ENCODE data around the gene ALKBH7. TPM values are rescaled to one million over a fixed set of nuclear protein-coding genes. Genes with fewer than 3 reads are reported as not detected.

The ALKBH7 gene
- total RNA-seq, 4 donors from 2014 or later, result 41.9 to 75.1 (median 45.7) TPM

GRCh38 chr19:6376512-6377190 is 4.1 kb downstream of the ALKBH7 start:
- no peak for ATAC-seq
- Histone ChIP-seq H3K4me3 (no peak overlapping the region), H3K4me1 (peaks cover 0 to 59% (median 21%) of the 10 kb centered on the region in 3 donors), H3K36me3 (peaks cover 0 to 51% of the 10 kb centered on the region in 2 donors), H3K27me3 (no peaks in the 10 kb centered on the region), H3K27ac (peak overlapping the region in 3 of 4 donors; percentile 75 to 97 (median 76)), H3K9me3 (peaks cover 0 to 6% (median 0%) of the 10 kb centered on the region in 3 donors)
- TF ChIP-seq POLR2AphosphoS5 (IDR thresholded peaks at IDR 0.05), result no peak
- TF ChIP-seq, protein P1, sequence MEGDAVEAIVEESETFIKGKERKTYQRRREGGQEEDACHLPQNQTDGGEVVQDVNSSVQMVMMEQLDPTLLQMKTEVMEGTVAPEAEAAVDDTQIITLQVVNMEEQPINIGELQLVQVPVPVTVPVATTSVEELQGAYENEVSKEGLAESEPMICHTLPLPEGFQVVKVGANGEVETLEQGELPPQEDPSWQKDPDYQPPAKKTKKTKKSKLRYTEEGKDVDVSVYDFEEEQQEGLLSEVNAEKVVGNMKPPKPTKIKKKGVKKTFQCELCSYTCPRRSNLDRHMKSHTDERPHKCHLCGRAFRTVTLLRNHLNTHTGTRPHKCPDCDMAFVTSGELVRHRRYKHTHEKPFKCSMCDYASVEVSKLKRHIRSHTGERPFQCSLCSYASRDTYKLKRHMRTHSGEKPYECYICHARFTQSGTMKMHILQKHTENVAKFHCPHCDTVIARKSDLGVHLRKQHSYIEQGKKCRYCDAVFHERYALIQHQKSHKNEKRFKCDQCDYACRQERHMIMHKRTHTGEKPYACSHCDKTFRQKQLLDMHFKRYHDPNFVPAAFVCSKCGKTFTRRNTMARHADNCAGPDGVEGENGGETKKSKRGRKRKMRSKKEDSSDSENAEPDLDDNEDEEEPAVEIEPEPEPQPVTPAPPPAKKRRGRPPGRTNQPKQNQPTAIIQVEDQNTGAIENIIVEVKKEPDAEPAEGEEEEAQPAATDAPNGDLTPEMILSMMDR (IDR thresholded peaks at IDR 0.05), result no peak
- no peak for TF ChIP-seq POLR2A (IDR thresholded peaks at IDR 0.05)
- TF ChIP-seq EP300 (IDR thresholded peaks at IDR 0.05), result no peak
- 72 to 82% methylated on average over 8 to 9 of the region's 19 CpGs for WGBS, 2 donors (ENCODE audit: low coverage in 1 of 2)

DNA sequence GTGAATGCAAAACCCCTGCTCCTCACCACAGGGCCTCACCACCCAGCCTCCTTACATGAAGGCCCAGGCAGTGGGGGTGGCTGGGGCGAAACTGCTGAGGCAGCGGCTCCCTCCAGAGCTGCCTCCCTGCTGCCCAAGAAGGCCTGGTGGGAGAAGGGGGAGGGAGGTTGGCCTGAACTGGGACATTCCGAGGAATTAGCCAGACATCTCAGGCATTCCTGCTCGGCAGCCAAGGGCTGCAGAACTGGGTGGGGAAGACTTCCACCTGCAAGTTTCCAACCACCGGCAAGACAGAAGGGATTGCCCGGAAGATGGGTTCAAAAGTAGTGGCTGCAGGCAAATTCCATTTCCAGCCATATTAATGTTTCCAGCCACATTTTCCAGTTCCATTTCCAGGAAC is 5.4 kb downstream of the ALKBH7 start:
- Histone ChIP-seq H3K9me3 (peaks cover 0 to 6% (median 0%) of the 10 kb centered on the region in 3 donors), H3K4me1 (peaks cover 0 to 53% (median 17%) of the 10 kb centered on the region in 3 donors), H3K36me3 (peaks cover 0 to 64% of the 10 kb centered on the region in 2 donors), H3K27me3 (no peaks in the 10 kb centered on the region), H3K27ac (peak overlapping the region in 3 of 4 donors; percentile 75 to 97 (median 76)), H3K4me3 (no peak overlapping the region)
- ATAC-seq, result peak; percentile 54
- 13 to 24% methylated on average over 2 to 4 of the region's 6 CpGs for WGBS, 2 donors (ENCODE audit: low coverage in 1 of 2)
- TF ChIP-seq POLR2AphosphoS5 (IDR thresholded peaks at IDR 0.05) (peak; percentile 70), EP300 (IDR thresholded peaks at IDR 0.05) (no peak)
- TF ChIP-seq, protein P1 (IDR thresholded peaks at IDR 0.05), result no peak

DNA sequence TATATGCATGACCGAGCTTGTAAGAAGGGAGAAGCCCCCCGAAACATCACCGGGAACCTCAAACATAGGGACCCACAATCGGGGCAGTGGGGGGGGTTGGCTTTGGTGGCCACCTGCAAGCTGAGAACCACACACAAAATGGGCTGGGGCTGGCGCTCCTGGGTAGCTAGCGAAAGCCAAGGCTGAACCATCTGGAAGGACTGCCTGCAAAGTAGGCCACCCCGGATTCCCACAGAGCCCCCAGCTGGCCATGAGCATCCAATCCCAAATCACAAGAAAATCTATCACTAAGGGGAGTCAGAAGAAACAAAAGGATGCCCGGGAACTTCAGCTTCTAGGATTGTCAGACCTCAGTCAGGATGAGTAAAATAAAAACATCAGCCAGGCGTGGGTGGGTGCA is 5.9 kb downstream of the ALKBH7 start:
- H3K9me3 ChIP-seq, result peaks cover 0 to 6% (median 0%) of the 10 kb centered on the region in 3 donors
- H3K4me1 ChIP-seq, result peaks cover 0 to 51% (median 17%) of the 10 kb centered on the region in 3 donors
- H3K4me3 ChIP-seq, result no peak overlapping the region
- H3K27ac ChIP-seq, result peak overlapping the region in 3 of 4 donors; percentile 75 to 97 (median 76)
- WGBS, 2 donors (ENCODE audit: low coverage in 1 of 2), result 69% methylated on average over 2 of the region's 9 CpGs; no CpG with 5 or more reads in 1 of the 2 donors
- peaks cover 0 to 69% of the 10 kb centered on the region in 2 donors for H3K36me3 ChIP-seq
- no peak for ATAC-seq
- no peak for TF ChIP-seq POLR2AphosphoS5 (IDR thresholded peaks at IDR 0.05)
- no peak for TF ChIP-seq EP300 (IDR thresholded peaks at IDR 0.05)
- TF ChIP-seq, protein P1 (IDR thresholded peaks at IDR 0.05), result no peak
- no peak for TF ChIP-seq POLR2A (IDR thresholded peaks at IDR 0.05)
- H3K27me3 ChIP-seq, result no peaks in the 10 kb centered on the region

DNA sequence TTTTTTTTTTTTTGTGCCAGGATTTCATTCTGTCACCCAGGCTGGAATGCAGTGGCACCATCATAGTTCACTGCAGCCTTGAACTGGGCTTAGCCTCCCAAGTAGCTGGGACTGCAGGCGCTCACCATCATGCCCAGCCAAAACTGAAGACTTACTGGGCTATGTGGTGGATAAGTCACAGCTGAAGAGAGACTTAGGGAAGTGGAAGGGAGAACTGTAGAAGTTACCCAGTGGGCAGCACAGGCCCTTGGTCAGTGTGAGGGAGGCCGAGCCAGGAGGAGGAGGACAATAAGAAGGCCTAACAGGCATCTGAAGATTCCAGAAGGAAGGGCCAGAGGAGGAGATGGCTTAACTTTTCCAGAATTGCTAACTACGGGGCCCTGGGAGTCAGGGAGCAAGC is 7.2 kb downstream of the ALKBH7 start:
- Histone ChIP-seq H3K9me3 (peaks cover 0 to 6% (median 0%) of the 10 kb centered on the region in 3 donors), H3K4me3 (no peak overlapping the region), H3K4me1 (peaks cover 0 to 39% (median 11%) of the 10 kb centered on the region in 3 donors), H3K27ac (no peak overlapping the region), H3K36me3 (peaks cover 0 to 75% of the 10 kb centered on the region in 2 donors), H3K27me3 (no peaks in the 10 kb centered on the region)
- ATAC-seq, result no peak
- 76 to 100% methylated on average over 2 of the region's 3 CpGs for WGBS, 2 donors (ENCODE audit: low coverage in 1 of 2)
- TF ChIP-seq, protein P1 (IDR thresholded peaks at IDR 0.05), result no peak
- no peak for TF ChIP-seq POLR2AphosphoS5 (IDR thresholded peaks at IDR 0.05)
- TF ChIP-seq EP300 (IDR thresholded peaks at IDR 0.05), result no peak
- TF ChIP-seq POLR2A (IDR thresholded peaks at IDR 0.05), result no peak
